ENCODE measurements around the gene IDH3G.

IDH3G gene

GRCh38 chrX:153782871-153783270 is 11.3 kb downstream of the IDH3G start:
- no peaks in the 10 kb centered on the region for H3K36me3 ChIP-seq (replicated peaks)
- no peak for DNase-seq
- H3K27me3 ChIP-seq (replicated peaks) = no peaks in the 10 kb centered on the region
- H3K4me3 ChIP-seq (ENCODE audit: low read depth, low read length) = no peak overlapping the region
- no peak overlapping the region for H3K27ac ChIP-seq
- TF ChIP-seq CTCF (IDR thresholded peaks at IDR 0.05; ENCODE audit: low read depth, low read length, missing control alignments) = no peak
- in situ Hi-C loops (cut with HindIII; ENCODE audit: low pct_ligation_motif_present, low sequenced_read_pairs) = no loop called here

- Histone ChIP-seq H3K27ac (no peak overlapping the region), H3K4me3 (ENCODE audit: low read depth, low read length) (no peak overlapping the region), H3K36me3 (replicated peaks) (no peaks in the 10 kb centered on the region), H3K27me3 (replicated peaks) (no peaks in the 10 kb centered on the region)
- in situ Hi-C loops (cut with HindIII; ENCODE audit: low pct_ligation_motif_present, low sequenced_read_pairs) = no loop called here
- DNase-seq = no peak
- TF ChIP-seq CTCF (IDR thresholded peaks at IDR 0.05; ENCODE audit: low read depth, low read length, missing control alignments) = peak; percentile 18
These were observed 11.9 kb downstream of the IDH3G start for GRCh38 chrX:153782313-153782712.

- TF ChIP-seq CTCF (IDR thresholded peaks at IDR 0.05; ENCODE audit: low read depth, low read length, missing control alignments) = no peak
- H3K36me3 ChIP-seq (replicated peaks) = no peaks in the 10 kb centered on the region
- no peak overlapping the region for H3K4me3 ChIP-seq (ENCODE audit: low read depth, low read length)
- no peak overlapping the region for H3K27ac ChIP-seq
- no peaks in the 10 kb centered on the region for H3K27me3 ChIP-seq (replicated peaks)
- DNase-seq = no peak
- in situ Hi-C loops (cut with HindIII; ENCODE audit: low pct_ligation_motif_present, low sequenced_read_pairs) = no loop called here
These were observed 12.6 kb downstream of the IDH3G start for GRCh38 chrX:153781428-153782047.

GRCh38 chrX:153780678-153781427 is 13.3 kb downstream of the IDH3G start, which contains the start of gene SRPK3:
Gene SRPK3, plus strand, starts transcription at chrX:153781041. Its CDS starts 46 bp downstream, at chrX:153781087.
- H3K27me3 ChIP-seq (replicated peaks) = no peaks in the 10 kb centered on the region
- no peak within 1 kb of the TSS for H3K4me3 ChIP-seq (ENCODE audit: low read depth, low read length)
- no peak for TF ChIP-seq CTCF (IDR thresholded peaks at IDR 0.05; ENCODE audit: low read depth, low read length, missing control alignments)
- no peak for DNase-seq
- H3K27ac ChIP-seq = no peak within 1 kb of the TSS
- no peaks in the 10 kb centered on the region for H3K36me3 ChIP-seq (replicated peaks)
- in situ Hi-C loops (cut with HindIII; ENCODE audit: low pct_ligation_motif_present, low sequenced_read_pairs) = no loop called here

GRCh38 chrX:153779891-153780677 is 14.1 kb downstream of the IDH3G start:
- TF ChIP-seq CTCF (IDR thresholded peaks at IDR 0.05; ENCODE audit: low read depth, low read length, missing control alignments) = no peak
- H3K27ac ChIP-seq = no peak overlapping the region
- no peaks in the 10 kb centered on the region for H3K27me3 ChIP-seq (replicated peaks)
- H3K4me3 ChIP-seq (ENCODE audit: low read depth, low read length) = no peak overlapping the region
- no peak for DNase-seq
- in situ Hi-C loops (cut with HindIII; ENCODE audit: low pct_ligation_motif_present, low sequenced_read_pairs) = no loop called here
- H3K36me3 ChIP-seq (replicated peaks) = no peaks in the 10 kb centered on the region

Measured in brain microvascular endothelial cell (primary cell).